SK-N-MC (cell line): ENCODE results near the gene MCC.
"Not testable (repeated sequence)": the region's sequence is repeated elsewhere in the genome, so short reads cannot be mapped to it uniquely, and the experiment has no call there.

Source experiments
- DNase-seq: peaks from one replicate; pipeline ENCODE4 v3.0.0-alpha.2; 2011; ENCODE audit warnings: low read depth, low spot score
- H3K27ac ChIP-seq: fragments of 200-600 bp; sonication (generic); 2 replicates; pipeline ENCODE4 v1.5.1; 2016; ENCODE audit warnings: mixed run types
- H3K36me3 ChIP-seq: fragments of 200-600 bp; sonication (generic); 2 replicates; pipeline ENCODE4 v1.6.1; 2017; ENCODE audit warnings: antibody characterized with exemption, low read length, mixed read lengths; ENCODE audit not compliant: insufficient read depth
- H3K4me3 ChIP-seq: fragments of 200-600 bp; sonication (generic); 2 replicates; pipeline ENCODE4 v1.5.1; 2016
- H3K9ac ChIP-seq: fragments of 200-600 bp; sonication (generic); 2 replicates; pipeline ENCODE4 v1.8.0; 2017; ENCODE audit warnings: mixed run types, mixed read lengths; ENCODE audit not compliant: insufficient read length
- H3K9me3 ChIP-seq: fragments of 200-600 bp; sonication (generic); 2 replicates; pipeline ENCODE4 v1.6.1; 2017; ENCODE audit warnings: low read depth, mild to moderate bottlenecking, antibody characterized with exemption, low read length, moderate library complexity, mixed read lengths
- EZH2 ChIP-seq: fragments of 200-600 bp; sonication (generic); IDR thresholded peaks from one replicate; pipeline ENCODE4 v1.6.1; 2017; ENCODE audit warnings: antibody characterized with exemption
- FOXP2 ChIP-seq: optimal IDR thresholded peaks from 2 replicates; pipeline ENCODE3; 2011; ENCODE audit warnings: mild to moderate bottlenecking, moderate library complexity; ENCODE audit not compliant: insufficient read depth; ENCODE audit errors: extremely low read length, control extremely low read depth
- POLR2AphosphoS5 ChIP-seq: IDR thresholded peaks from 2 replicates; pipeline ENCODE4 v1.6.1; 2012; ENCODE audit warnings: mild to moderate bottlenecking, low read depth, low read length, borderline replicate concordance

The MCC gene

GRCh38 chr5:113083481-113083880, 404.8 kb downstream of the MCC start:
- no peak overlapping the region for H3K27ac ChIP-seq
- no peak for DNase-seq
- TF ChIP-seq POLR2AphosphoS5 (no peak), FOXP2 (no peak), EZH2 (no peak)
- H3K9ac ChIP-seq: no peak overlapping the region
- no peak overlapping the region for H3K4me3 ChIP-seq
- no peaks in the 10 kb centered on the region for H3K36me3 ChIP-seq
- no peaks in the 10 kb centered on the region for H3K9me3 ChIP-seq

GRCh38 chr5:113082547-113082905, 405.7 kb downstream of the MCC start:
- Histone ChIP-seq H3K9ac (no peak overlapping the region), H3K27ac (no peak overlapping the region), H3K36me3 (no peaks in the 10 kb centered on the region), H3K9me3 (no peaks in the 10 kb centered on the region), H3K4me3 (no peak overlapping the region)
- TF ChIP-seq POLR2AphosphoS5: no peak
- no peak for TF ChIP-seq EZH2
- TF ChIP-seq FOXP2: no peak
- DNase-seq: no peak

DNA sequence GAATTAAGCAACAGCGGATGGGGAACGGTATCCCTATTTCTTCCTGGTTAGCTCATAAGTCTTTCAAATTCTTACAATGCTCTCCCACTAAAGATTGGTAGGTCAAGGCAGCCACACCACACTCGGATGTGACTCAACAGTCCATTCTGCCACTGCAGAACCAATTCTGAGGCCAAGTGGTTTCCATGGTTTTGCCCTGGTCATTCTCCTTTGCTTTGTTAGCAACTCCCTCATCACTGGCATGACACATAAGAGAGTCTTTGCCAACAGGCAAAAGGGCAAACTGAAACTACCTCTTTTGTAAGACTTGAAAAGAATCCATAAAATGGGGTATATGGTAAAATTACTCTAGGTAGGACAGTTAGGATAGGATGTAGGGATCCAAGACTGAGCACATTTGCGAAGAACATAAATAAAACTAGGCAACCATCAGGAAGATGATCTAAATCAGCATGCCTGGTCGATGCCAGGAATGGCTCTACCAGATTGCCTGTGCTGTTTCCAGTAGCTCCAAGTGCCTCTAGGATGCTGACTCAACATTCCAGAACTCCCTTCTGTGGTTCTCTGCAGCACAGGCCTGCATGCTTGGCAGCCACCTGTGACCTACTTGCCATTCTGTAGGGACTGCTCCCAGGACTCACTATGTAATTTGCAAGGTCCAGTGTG, 406.2 kb downstream of the MCC start:
- H3K36me3 ChIP-seq: no peaks in the 10 kb centered on the region
- no peak overlapping the region for H3K27ac ChIP-seq
- H3K4me3 ChIP-seq: no peak overlapping the region
- TF ChIP-seq POLR2AphosphoS5 (no peak), FOXP2 (no peak), EZH2 (no peak)
- H3K9me3 ChIP-seq: no peaks in the 10 kb centered on the region
- no peak overlapping the region for H3K9ac ChIP-seq
- no peak for DNase-seq

- DNase-seq: no peak
- no peak for TF ChIP-seq POLR2AphosphoS5
- Histone ChIP-seq H3K36me3 (no peaks in the 10 kb centered on the region), H3K27ac (no peak overlapping the region), H3K4me3 (no peak overlapping the region), H3K9ac (no peak overlapping the region), H3K9me3 (no peaks in the 10 kb centered on the region)
These were observed 407.0 kb downstream of the MCC start for GRCh38 chr5:113081091-113081839.

- not testable (repeated sequence) for H3K36me3 ChIP-seq, DNase-seq, H3K27ac ChIP-seq, H3K9me3 ChIP-seq, H3K9ac ChIP-seq, H3K4me3 ChIP-seq
These were observed 411.6 kb downstream of the MCC start for GRCh38 chr5:113076649-113077048.

GRCh38 chr5:113075019-113075418, 413.2 kb downstream of the MCC start:
- no peak overlapping the region for H3K27ac ChIP-seq
- DNase-seq: no peak
- TF ChIP-seq FOXP2 (no peak), EZH2 (no peak), POLR2AphosphoS5 (no peak)
- no peaks in the 10 kb centered on the region for H3K9me3 ChIP-seq
- no peak overlapping the region for H3K4me3 ChIP-seq
- no peaks in the 10 kb centered on the region for H3K36me3 ChIP-seq
- H3K9ac ChIP-seq: no peak overlapping the region

GRCh38 chr5:113073629-113074034, 414.6 kb downstream of the MCC start:
- DNase-seq, H3K9me3 ChIP-seq, H3K9ac ChIP-seq, H3K36me3 ChIP-seq, H3K4me3 ChIP-seq, H3K27ac ChIP-seq: not testable (repeated sequence)

- no peaks in the 10 kb centered on the region for H3K9me3 ChIP-seq
- no peak overlapping the region for H3K4me3 ChIP-seq
- no peaks in the 10 kb centered on the region for H3K36me3 ChIP-seq
- TF ChIP-seq EZH2: no peak
- no peak for TF ChIP-seq FOXP2
- no peak for TF ChIP-seq POLR2AphosphoS5
- no peak overlapping the region for H3K9ac ChIP-seq
- H3K27ac ChIP-seq: no peak overlapping the region
- no peak for DNase-seq
These were observed 416.9 kb downstream of the MCC start for GRCh38 chr5:113071401-113071800.

DNA sequence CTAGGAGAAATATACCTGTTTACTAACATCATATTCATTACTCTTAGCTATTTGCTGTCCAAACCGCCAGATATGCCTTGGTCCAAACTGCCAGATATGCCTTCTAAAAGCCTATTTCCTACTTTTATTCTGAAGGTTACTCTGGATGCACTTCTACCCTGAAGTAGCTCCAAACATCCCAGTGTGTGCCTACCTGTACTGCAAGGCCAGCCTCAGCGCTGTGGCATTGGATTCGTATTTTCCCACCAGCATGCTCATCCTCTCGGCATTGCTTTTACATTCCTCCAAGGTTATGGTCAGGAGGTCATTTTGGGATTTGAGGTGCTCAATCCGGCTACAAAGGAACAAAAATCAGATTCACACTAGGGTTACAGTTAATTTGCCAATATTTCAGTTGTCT, 417.4 kb downstream of the MCC start:
- no peak overlapping the region for H3K27ac ChIP-seq
- DNase-seq: no peak

More for the DNA sequence above, 417.4 kb downstream of the MCC start:
- Histone ChIP-seq H3K36me3 (no peaks in the 10 kb centered on the region), H3K9ac (no peak overlapping the region), H3K9me3 (no peaks in the 10 kb centered on the region), H3K4me3 (no peak overlapping the region)
- TF ChIP-seq FOXP2: no peak
